PC-9 (cell line): ENCODE data around the gene MPL. TPM values are rescaled to one million over a fixed set of nuclear protein-coding genes. Genes with fewer than 3 reads are reported as not detected.

Source experiments
- BruUV-seq: library from RNA; stranded (reverse); fragments of 400-500 nt; replicated peaks from 2 replicates; lab custom pipeline; 2021; lab: Mats Ljungman, UMichigan
- CTCF ChIA-PET: fragments of 300-600 bp; sonication (Branson Sonifier 250); formaldehyde crosslinking; loops from one replicate; lab custom pipeline; 2022; ENCODE audit warnings: antibody characterized with exemption; lab: Charles Lee
- POLR2A ChIA-PET: fragments of 300-600 bp; sonication (Branson Sonifier 250); formaldehyde crosslinking; loops from one replicate; lab custom pipeline; 2022; ENCODE audit warnings: antibody characterized with exemption; ENCODE audit not compliant: unreplicated experiment; lab: Charles Lee
- DNase-seq, 2 experiments: peaks; one replicate each; pipeline versions ENCODE4 v3.0.0 to v3.0.0-alpha.2; 2015 to 2022; ENCODE audit warnings: mixed read lengths in 1 of 2
- H2AFZ ChIP-seq: fragments of 200-600 bp; sonication (generic); 2 replicates; pipeline ENCODE4 v1.8.1; 2017; ENCODE audit warnings: antibody characterized with exemption
- H3F3A ChIP-seq: fragments of 200-600 bp; sonication (generic); 2 replicates; pipeline ENCODE4 v1.8.1; 2017; ENCODE audit warnings: antibody characterized with exemption, mild to moderate bottlenecking, low read depth; ENCODE audit not compliant: insufficient read depth
- H3K27ac ChIP-seq: fragments of 200-600 bp; sonication (generic); 2 replicates; pipeline ENCODE4 v1.6.1; 2016; ENCODE audit warnings: mixed run types
- H3K27me3 ChIP-seq: fragments of 200-600 bp; sonication (generic); 2 replicates; pipeline ENCODE4 v1.6.1; 2016; ENCODE audit warnings: low read depth, mixed run types; ENCODE audit not compliant: insufficient read depth
- H3K36me3 ChIP-seq: fragments of 200-600 bp; sonication (generic); 2 replicates; pipeline ENCODE4 v1.6.1; 2016; ENCODE audit warnings: low read depth, mixed run types
- H3K4me1 ChIP-seq: fragments of 200-600 bp; sonication (generic); replicated peaks from 2 replicates; pipeline ENCODE4 v1.6.1; 2016; ENCODE audit warnings: mixed run types; ENCODE audit not compliant: insufficient read depth
- H3K4me2 ChIP-seq: fragments of 200-600 bp; sonication (generic); 2 replicates; pipeline ENCODE4 v1.6.1; 2017; ENCODE audit warnings: mixed run types
- H3K4me3 ChIP-seq: fragments of 200-600 bp; sonication (generic); 2 replicates; pipeline ENCODE4 v1.6.1; 2016; ENCODE audit warnings: mixed run types
- H3K79me2 ChIP-seq: fragments of 200-600 bp; sonication (generic); 2 replicates; pipeline ENCODE4 v1.6.1; 2017; ENCODE audit warnings: low read depth, mixed run types
- H3K9me2 ChIP-seq: fragments of 200-600 bp; sonication (generic); 2 replicates; pipeline ENCODE4 v1.8.1; 2017; ENCODE audit warnings: mild to moderate bottlenecking; ENCODE audit not compliant: insufficient read depth
- H3K9me3 ChIP-seq: fragments of 200-600 bp; sonication (generic); 2 replicates; pipeline ENCODE4 v1.8.1; 2016; ENCODE audit warnings: low read depth; ENCODE audit not compliant: insufficient read depth
- H4K20me1 ChIP-seq: fragments of 200-600 bp; sonication (generic); 2 replicates; pipeline ENCODE4 v1.8.1; 2017; ENCODE audit not compliant: insufficient read depth
- CTCF ChIP-seq: fragments of 200-600 bp; sonication (generic); conservative IDR thresholded peaks from 2 replicates; pipeline ENCODE4 v1.6.1; 2017; ENCODE audit warnings: mixed run types, antibody characterized with exemption, mild to moderate bottlenecking, moderate library complexity
- EZH2 ChIP-seq: fragments of 200-600 bp; sonication (generic); IDR thresholded peaks from 2 replicates; pipeline ENCODE4 v1.8.0; 2017; ENCODE audit warnings: antibody characterized with exemption, low read depth
- intact Hi-C: fragments of 100-400 bp; cut with micrococcal nuclease; formaldehyde crosslinking; loops from one replicate; pipeline ENCODE4 v1.10.0; 2022; ENCODE audit not compliant: unreplicated experiment
- total RNA-seq: library from RNA; stranded (reverse); gene quantifications from 2 replicates; pipeline ENCODE4 v1.2.3, GENCODE V29; 2021

MPL gene
- total RNA-seq, 1 experiment from 2014 or later = 0.76 TPM

GRCh38 chr1:43331688-43332087 is 5.9 kb upstream of the MPL start:
- CTCF ChIA-PET = interaction anchor here (0.5 kb wide), 1 partner anchor 27 kb away, joined by 3 read pairs; the partner anchor contains the start of gene CDC20

GRCh38 chr1:43334453-43335205 is 3.0 kb upstream of the MPL start:
- TF ChIP-seq EZH2 (no peak), CTCF (no peak)
- ChIA-PET POLR2A (no interaction called here), CTCF (no interaction called here)
- no peaks in the 10 kb centered on the region for H3K9me2 ChIP-seq
- no peaks in the 10 kb centered on the region for H3F3A ChIP-seq
- BruUV-seq = no TSS peak
- H2AFZ ChIP-seq = no peak overlapping the region
- H3K27me3 ChIP-seq = no peaks in the 10 kb centered on the region
- H3K9me3 ChIP-seq = no peaks in the 10 kb centered on the region
- no peak overlapping the region for H3K4me3 ChIP-seq
- no peak for DNase-seq
- no peaks in the 10 kb centered on the region for H3K79me2 ChIP-seq
- H4K20me1 ChIP-seq = no peaks in the 10 kb centered on the region
- H3K4me1 ChIP-seq = peaks cover 13% of the 10 kb centered on the region
- intact Hi-C loops = no loop called here
- H3K36me3 ChIP-seq = no peaks in the 10 kb centered on the region
- H3K27ac ChIP-seq = no peak overlapping the region
- H3K4me2 ChIP-seq = no peak overlapping the region

More at GRCh38 chr1:43331688-43332087, 5.9 kb upstream of the MPL start:
- H3K27ac ChIP-seq = no peak overlapping the region
- no peak overlapping the region for H3K4me2 ChIP-seq
- no peak for TF ChIP-seq EZH2
- no peak for TF ChIP-seq CTCF
- DNase-seq = no peak
- H2AFZ ChIP-seq = no peak overlapping the region
- no peak overlapping the region for H3K4me3 ChIP-seq
- POLR2A ChIA-PET = no interaction called here
- H3K27me3 ChIP-seq = no peaks in the 10 kb centered on the region
- intact Hi-C loops = no loop called here
- no peaks in the 10 kb centered on the region for H4K20me1 ChIP-seq
- H3F3A ChIP-seq = no peaks in the 10 kb centered on the region
- H3K9me2 ChIP-seq = no peaks in the 10 kb centered on the region
- BruUV-seq = no TSS peak
- H3K79me2 ChIP-seq = no peaks in the 10 kb centered on the region
- no peaks in the 10 kb centered on the region for H3K36me3 ChIP-seq
- peaks cover 4% of the 10 kb centered on the region; the same call in 1 of the 2 replicates for H3K9me3 ChIP-seq
- H3K4me1 ChIP-seq = peaks cover 15% of the 10 kb centered on the region

GRCh38 chr1:43338001-43338400 is 383 bp downstream of the MPL start:
- Histone ChIP-seq H2AFZ (no peak overlapping the region), H3K36me3 (no peaks in the 10 kb centered on the region), H3F3A (peaks cover 5% of the 10 kb centered on the region), H3K4me1 (peaks cover 7% of the 10 kb centered on the region), H3K27me3 (no peaks in the 10 kb centered on the region), H3K27ac (no peak overlapping the region), H4K20me1 (no peaks in the 10 kb centered on the region), H3K9me2 (no peaks in the 10 kb centered on the region), H3K9me3 (no peaks in the 10 kb centered on the region), H3K4me2 (no peak overlapping the region), H3K79me2 (no peaks in the 10 kb centered on the region), H3K4me3 (no peak overlapping the region)
- ChIA-PET POLR2A (no interaction called here), CTCF (interaction anchor here (0.7 kb wide), 1 partner anchor 20 kb away, joined by 5 read pairs; no protein-coding TSS in a partner anchor)
- intact Hi-C loops = no loop called here
- no peak for DNase-seq
- no TSS peak for BruUV-seq
- TF ChIP-seq CTCF (no peak), EZH2 (no peak)
